GM19238 (cell line): ENCODE data around the gene CENPN.

Experiments
- DNase-seq: peaks from one replicate; pipeline ENCODE4 v3.0.0; 2011; ENCODE audit warnings: low spot score; ENCODE audit not compliant: insufficient read length

CENPN gene

GRCh38 chr16:81006813-81007695 lies at the start of gene CENPN, which contains the start of gene CMC2:
CENPN (plus strand) TSS chr16:81007214; CDS start chr16:81011940, 4,726 bp downstream.
CMC2 (minus strand) TSS chr16:81006885; CDS start chr16:80997394, 9,491 bp downstream.
- DNase-seq, result peak; percentile 79

GRCh38 chr16:80958284-80958683 lies 48.7 kb upstream of the CENPN start:
- DNase-seq, result no peak

GRCh38 chr16:80962879-80963278 lies 44.1 kb upstream of the CENPN start:
- no peak for DNase-seq

- DNase-seq, result no peak
Observed at GRCh38 chr16:80964351-80964750, 42.7 kb upstream of the CENPN start.

- no peak for DNase-seq
Observed at GRCh38 chr16:80966617-80967016, 40.4 kb upstream of the CENPN start.

- DNase-seq, result no peak
Observed at GRCh38 chr16:80968386-80969113, 38.5 kb upstream of the CENPN start.

- no peak for DNase-seq
Observed at GRCh38 chr16:80969114-80969484, 37.9 kb upstream of the CENPN start.

GRCh38 chr16:80971819-80972218 lies 35.2 kb upstream of the CENPN start:
- DNase-seq, result no peak

- no peak for DNase-seq
Observed at GRCh38 chr16:80972611-80973010, 34.4 kb upstream of the CENPN start.

GRCh38 chr16:80973991-80974390 lies 33.0 kb upstream of the CENPN start:
- DNase-seq, result no peak

GRCh38 chr16:80974649-80975376 lies 32.2 kb upstream of the CENPN start:
- DNase-seq, result no peak

- DNase-seq, result no peak
Observed at GRCh38 chr16:80976946-80977345, 30.1 kb upstream of the CENPN start.

- no peak for DNase-seq
Observed at GRCh38 chr16:80981103-80981502, 25.9 kb upstream of the CENPN start.

- DNase-seq, result no peak
Observed at GRCh38 chr16:80982646-80983045, 24.4 kb upstream of the CENPN start.

- DNase-seq, result no peak
Observed at GRCh38 chr16:80984124-80984892, 22.7 kb upstream of the CENPN start.

GRCh38 chr16:80985611-80986010 lies 21.4 kb upstream of the CENPN start:
- DNase-seq, result no peak

GRCh38 chr16:80986557-80986956 lies 20.5 kb upstream of the CENPN start:
- no peak for DNase-seq

- DNase-seq, result no peak
Observed at GRCh38 chr16:80988756-80989155, 18.3 kb upstream of the CENPN start.

- DNase-seq, result no peak
Observed at GRCh38 chr16:80989801-80990200, 17.2 kb upstream of the CENPN start.

- no peak for DNase-seq
Observed at GRCh38 chr16:80990577-80990976, 16.4 kb upstream of the CENPN start.

GRCh38 chr16:80990978-80991377 lies 16.0 kb upstream of the CENPN start:
- no peak for DNase-seq
